DMS79 (cell line): ENCODE measurements around the gene CNP.

Source experiments
- DNase-seq: peaks from one replicate; lab custom pipeline; 2025; lab: John Stamatoyannopoulos, UW

Gene CNP

GRCh38 chr17:41942626-41943373 lies 23.8 kb upstream of the CNP start:
- no peak for DNase-seq

- DNase-seq: no peak
Measured at GRCh38 chr17:41943492-41943891, 23.1 kb upstream of the CNP start.

GRCh38 chr17:41944943-41945342 lies 21.7 kb upstream of the CNP start:
- no peak for DNase-seq

GRCh38 chr17:41948762-41949460 lies 17.7 kb upstream of the CNP start:
- no peak for DNase-seq

- no peak for DNase-seq
Measured at GRCh38 chr17:41956522-41956921, 10.1 kb upstream of the CNP start.

GRCh38 chr17:41957031-41957868 lies 9.3 kb upstream of the CNP start:
- no peak for DNase-seq

GRCh38 chr17:41957869-41958439 lies 8.6 kb upstream of the CNP start:
- no peak for DNase-seq

- DNase-seq: no peak
Measured at GRCh38 chr17:41959030-41959335, 7.6 kb upstream of the CNP start.

GRCh38 chr17:41959336-41960095 lies 7.1 kb upstream of the CNP start:
- DNase-seq: no peak

- DNase-seq: no peak
Measured at GRCh38 chr17:41962111-41962510, 4.5 kb upstream of the CNP start.

GRCh38 chr17:41962768-41963434 lies 3.7 kb upstream of the CNP start:
- peak; percentile 18 for DNase-seq

- peak; percentile 94 for DNase-seq
Measured at GRCh38 chr17:41965694-41966462, 717 bp upstream of the CNP start.

- DNase-seq: no peak
Measured at GRCh38 chr17:41967141-41967920, 736 bp downstream of the CNP start.

GRCh38 chr17:41967921-41968578 lies 1.5 kb downstream of the CNP start:
- no peak for DNase-seq

GRCh38 chr17:41968676-41969075 lies 2.1 kb downstream of the CNP start:
- no peak for DNase-seq

GRCh38 chr17:41970901-41971331 lies 4.3 kb downstream of the CNP start:
- DNase-seq: no peak

- no peak for DNase-seq
Measured at GRCh38 chr17:41971721-41972523, 5.3 kb downstream of the CNP start.
